ENCODE data around the gene LRP1B.
"Not testable (repeated sequence)": the region's sequence is repeated elsewhere in the genome, so short reads cannot be mapped to it uniquely, and the experiment has no call there.

DNA sequence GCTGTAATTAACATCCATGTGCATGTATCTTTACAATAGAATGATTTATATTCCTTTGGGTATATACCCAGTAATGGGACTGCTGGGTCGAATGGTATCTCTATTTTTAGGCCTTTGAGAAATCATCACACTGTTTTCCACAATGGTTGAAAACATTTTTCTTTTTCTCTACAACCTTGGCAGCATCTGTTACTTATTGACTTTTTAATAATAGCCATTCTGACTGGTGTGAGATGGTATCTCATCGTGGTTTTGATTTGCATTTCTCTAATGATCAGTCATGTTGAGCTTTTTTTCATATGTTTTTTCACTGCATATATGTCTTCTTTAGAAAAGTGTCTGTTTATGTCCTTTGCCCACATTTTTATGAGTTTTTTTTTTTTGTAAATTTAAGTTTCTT is 1586.0 kb downstream of the LRP1B start:
- TF ChIP-seq, protein P1, sequence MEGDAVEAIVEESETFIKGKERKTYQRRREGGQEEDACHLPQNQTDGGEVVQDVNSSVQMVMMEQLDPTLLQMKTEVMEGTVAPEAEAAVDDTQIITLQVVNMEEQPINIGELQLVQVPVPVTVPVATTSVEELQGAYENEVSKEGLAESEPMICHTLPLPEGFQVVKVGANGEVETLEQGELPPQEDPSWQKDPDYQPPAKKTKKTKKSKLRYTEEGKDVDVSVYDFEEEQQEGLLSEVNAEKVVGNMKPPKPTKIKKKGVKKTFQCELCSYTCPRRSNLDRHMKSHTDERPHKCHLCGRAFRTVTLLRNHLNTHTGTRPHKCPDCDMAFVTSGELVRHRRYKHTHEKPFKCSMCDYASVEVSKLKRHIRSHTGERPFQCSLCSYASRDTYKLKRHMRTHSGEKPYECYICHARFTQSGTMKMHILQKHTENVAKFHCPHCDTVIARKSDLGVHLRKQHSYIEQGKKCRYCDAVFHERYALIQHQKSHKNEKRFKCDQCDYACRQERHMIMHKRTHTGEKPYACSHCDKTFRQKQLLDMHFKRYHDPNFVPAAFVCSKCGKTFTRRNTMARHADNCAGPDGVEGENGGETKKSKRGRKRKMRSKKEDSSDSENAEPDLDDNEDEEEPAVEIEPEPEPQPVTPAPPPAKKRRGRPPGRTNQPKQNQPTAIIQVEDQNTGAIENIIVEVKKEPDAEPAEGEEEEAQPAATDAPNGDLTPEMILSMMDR (IDR thresholded peaks at IDR 0.05), result not testable (repeated sequence)
- not testable (repeated sequence) for TF ChIP-seq POLR2A (IDR thresholded peaks at IDR 0.05)

Measured in thyroid gland (tissue), 4 donors.